Ishikawa (cell line): ENCODE measurements around the gene KDM2B.

Experiments
- CEBPB ChIP-seq: IDR thresholded peaks from 2 replicates; pipeline ENCODE4 v1.6.1; 2012
- CREB1 ChIP-seq: IDR thresholded peaks from 2 replicates; pipeline ENCODE4 v1.6.1; 2012; ENCODE audit warnings: low read depth
- EGR1 ChIP-seq: IDR thresholded peaks from 2 replicates; pipeline ENCODE4 v1.6.1; 2012
- EP300 ChIP-seq: IDR thresholded peaks from 2 replicates; pipeline ENCODE4 v1.6.1; 2012; ENCODE audit warnings: borderline replicate concordance
- FOXM1 ChIP-seq: IDR thresholded peaks from 2 replicates; pipeline ENCODE4 v1.6.1; 2012; ENCODE audit warnings: low read depth, borderline replicate concordance
- RAD21 ChIP-seq: IDR thresholded peaks from 2 replicates; pipeline ENCODE4 v1.6.1; 2012; ENCODE audit warnings: low read depth
- TAF1 ChIP-seq: IDR thresholded peaks from 2 replicates; pipeline ENCODE4 v1.6.1; 2012; ENCODE audit warnings: low read depth, mild to moderate bottlenecking
- TEAD4 ChIP-seq: IDR thresholded peaks from 2 replicates; pipeline ENCODE4 v1.6.1; 2012
- YY1 ChIP-seq: IDR thresholded peaks from 2 replicates; pipeline ENCODE4 v1.6.1; 2012; ENCODE audit warnings: low read depth
- TF ChIP-seq, protein P1 (sequence below): IDR thresholded peaks from 2 replicates; pipeline ENCODE4 v1.6.1; 2012

- TF ChIP-seq EGR1 (no peak), EP300 (no peak), TAF1 (no peak), FOXM1 (no peak), CREB1 (no peak), CEBPB (no peak), TEAD4 (no peak), YY1 (no peak), RAD21 (no peak)
- TF ChIP-seq, protein P1, sequence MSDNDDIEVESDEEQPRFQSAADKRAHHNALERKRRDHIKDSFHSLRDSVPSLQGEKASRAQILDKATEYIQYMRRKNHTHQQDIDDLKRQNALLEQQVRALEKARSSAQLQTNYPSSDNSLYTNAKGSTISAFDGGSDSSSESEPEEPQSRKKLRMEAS, result no peak
Measured at GRCh38 chr12:121519227-121519626, 61.6 kb downstream of the KDM2B start.
